Activated effector memory CD4-positive, alpha-beta T cell treated with Interleukin-2 at 50 U/mL for 16 hours (primary cell): ENCODE measurements around the gene VPREB3.

Experiments
- DNase-seq: peaks from one replicate; pipeline ENCODE4 v3.0.0-alpha.2; 2020

Gene VPREB3

DNA sequence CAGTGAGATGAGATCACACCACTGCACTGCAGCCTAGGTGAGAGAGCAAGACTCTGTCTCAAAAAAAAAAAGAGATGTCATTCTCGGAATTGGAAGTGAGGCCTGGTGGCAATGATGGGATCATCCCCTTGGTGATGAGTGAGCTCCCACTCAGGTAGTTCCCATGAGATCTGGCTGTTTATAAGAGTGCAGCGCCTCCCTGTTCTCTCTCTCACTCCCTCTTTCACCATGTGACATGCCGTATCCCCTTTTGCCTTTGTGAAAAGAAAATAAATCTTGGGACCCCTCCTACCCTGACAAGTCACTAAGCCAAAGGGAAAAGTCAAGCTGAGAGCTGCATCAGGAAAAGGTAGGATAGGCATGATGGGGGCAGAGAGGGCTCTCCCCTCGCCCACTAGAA lies 32.1 kb downstream of the VPREB3 start:
- DNase-seq = no peak

GRCh38 chr22:23720855-23721254 lies 33.4 kb downstream of the VPREB3 start:
- no peak for DNase-seq

DNA sequence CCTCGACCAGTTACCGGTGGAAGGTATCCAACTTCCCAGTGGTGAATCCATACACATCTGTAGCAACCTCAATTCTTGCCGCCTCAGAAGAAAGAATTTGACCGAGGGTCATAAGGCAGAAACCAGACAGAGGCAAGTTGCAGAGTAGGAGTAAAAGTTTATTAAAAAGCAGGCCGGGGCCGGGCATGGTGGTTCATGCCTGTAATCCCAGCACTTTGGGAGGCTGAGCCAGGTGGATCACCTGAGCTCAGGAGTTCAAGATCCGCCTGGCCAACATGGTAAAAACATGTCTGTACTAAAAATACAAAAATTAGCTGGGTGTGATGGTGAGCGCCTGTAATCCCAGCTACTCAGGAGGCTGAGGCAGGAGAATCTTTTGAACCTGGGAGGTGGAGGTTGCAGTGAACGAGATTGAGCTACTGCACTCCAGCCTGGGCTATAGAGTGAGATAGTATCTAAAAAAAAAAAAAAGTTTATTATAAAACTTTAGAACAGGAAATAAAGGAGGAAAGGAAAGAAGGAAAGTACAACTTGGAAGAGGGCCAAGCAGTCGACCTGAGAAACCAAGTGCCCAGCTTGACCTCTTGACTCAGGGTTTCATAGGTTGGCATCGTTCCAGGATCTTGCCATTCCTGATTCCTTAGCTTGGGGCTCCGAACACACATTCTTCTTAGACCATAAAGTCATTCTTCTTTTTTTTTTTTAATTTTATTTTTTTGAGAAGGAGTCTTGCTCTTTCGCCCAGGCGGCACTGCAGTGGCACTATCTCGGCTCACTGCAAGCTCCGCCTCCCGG lies 35.7 kb downstream of the VPREB3 start:
- DNase-seq = no peak

DNA sequence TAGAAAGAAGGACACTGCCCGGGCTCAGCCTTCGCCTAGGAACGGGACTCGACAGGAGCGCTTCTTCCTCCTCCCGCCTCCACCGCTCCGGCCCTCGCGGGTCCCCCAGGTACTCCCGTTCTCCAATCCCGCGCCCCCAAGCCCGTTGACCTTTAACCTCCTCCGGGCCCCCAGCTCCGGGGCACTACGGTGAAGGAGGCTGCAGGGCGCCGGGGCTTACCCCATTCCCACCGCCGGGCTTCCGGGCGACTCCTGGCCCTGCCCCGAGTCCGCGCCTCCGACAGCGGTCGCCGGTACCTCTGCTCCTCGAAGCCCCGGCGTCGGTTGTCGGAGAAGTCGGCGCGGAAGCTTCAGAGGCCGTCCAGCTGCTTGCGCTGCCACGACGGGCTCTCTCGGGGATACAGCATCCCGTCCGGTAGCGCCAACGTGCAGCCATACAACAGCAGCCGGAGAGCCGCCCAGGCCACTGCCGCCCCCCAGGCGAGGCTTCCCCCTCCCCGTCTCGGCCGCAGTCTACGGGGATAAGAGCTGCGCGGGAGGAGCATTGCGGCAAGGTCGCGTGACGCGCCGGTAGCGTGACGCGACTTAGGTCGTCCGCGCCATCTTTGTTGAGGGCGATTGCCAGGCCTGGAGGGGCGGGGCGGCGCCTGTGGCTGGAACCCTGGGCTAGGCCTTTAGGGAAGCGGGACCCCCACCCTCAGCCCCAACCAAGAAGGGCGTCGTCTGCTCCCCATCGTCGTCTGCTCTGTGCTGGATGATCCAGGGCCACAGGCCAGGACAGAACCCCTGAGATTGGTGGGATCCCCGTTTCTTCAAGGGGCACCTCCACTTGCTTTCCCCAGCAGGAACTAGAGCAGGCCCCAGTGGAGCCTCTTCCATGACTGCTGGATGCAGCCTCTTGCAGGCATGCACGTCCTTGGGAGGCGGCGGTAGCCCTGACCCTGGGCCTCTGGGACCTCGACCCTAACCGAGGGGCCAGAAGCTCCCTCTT lies 37.1 kb downstream of the VPREB3 start:
- peak; percentile 70 for DNase-seq

- no peak for DNase-seq
Observed at GRCh38 chr22:23715806-23716375, 38.3 kb downstream of the VPREB3 start.

GRCh38 chr22:23714596-23715578 lies 39.3 kb downstream of the VPREB3 start:
- no peak for DNase-seq

- DNase-seq = no peak
Observed at GRCh38 chr22:23713696-23714595, 40.3 kb downstream of the VPREB3 start.

DNA sequence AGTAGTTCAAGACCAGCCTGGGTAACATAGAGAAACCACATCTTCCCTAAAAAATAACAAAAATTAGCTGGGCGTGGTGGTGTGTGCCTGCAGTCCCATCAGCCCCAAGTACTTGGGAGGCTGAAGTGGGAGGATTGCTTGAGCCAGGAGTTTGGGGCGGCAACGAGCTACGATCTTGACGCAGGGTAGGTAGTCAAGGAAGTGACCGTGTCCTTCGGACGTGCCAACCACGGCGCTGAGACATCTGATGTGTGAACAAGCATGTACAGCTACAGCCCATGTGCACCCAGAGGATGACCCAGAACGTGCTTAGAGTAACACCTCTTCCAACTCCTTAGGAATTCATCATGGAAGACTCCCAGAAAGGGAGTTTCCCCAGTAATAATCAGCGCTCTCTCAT lies 42.0 kb downstream of the VPREB3 start:
- DNase-seq = no peak

- DNase-seq = no peak
Observed at GRCh38 chr22:23709107-23709506, 45.1 kb downstream of the VPREB3 start.

DNA sequence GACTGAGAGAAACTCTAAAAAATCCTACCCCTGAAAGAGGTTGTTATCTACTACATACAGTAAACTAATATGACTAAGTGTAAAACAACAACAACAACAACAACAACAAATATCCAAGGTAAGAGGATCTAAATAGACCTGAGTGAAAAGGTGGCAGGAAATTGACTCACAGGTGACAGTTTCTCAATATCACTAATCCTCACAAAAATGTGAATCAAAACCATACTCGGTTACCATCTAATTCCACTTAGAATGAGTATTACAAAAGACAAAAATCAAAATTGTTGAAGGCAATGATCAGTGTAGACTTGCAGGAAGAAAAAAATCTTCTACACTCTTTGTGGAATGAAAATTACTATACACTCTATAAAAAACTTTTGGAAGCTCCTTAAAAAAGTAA lies 46.0 kb downstream of the VPREB3 start:
- no peak for DNase-seq

DNA sequence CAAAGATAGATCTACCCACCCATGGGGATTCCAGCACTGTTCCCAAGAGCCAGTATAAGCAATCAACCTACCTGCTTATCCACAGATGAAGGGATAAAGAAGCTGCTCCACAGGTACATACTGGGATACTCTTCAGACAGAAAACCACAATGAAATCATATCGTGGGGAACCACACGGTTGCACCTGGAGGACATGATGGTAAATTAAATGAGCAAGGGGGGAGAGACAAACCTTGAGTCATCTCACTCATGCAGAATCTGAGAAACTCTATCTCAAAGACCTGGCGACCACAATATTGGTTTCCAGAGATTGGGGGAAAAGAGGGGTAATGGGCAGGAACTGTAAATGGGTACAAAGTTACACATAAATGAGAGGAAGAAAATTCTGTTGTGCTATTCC lies 48.9 kb downstream of the VPREB3 start:
- no peak for DNase-seq

DNA sequence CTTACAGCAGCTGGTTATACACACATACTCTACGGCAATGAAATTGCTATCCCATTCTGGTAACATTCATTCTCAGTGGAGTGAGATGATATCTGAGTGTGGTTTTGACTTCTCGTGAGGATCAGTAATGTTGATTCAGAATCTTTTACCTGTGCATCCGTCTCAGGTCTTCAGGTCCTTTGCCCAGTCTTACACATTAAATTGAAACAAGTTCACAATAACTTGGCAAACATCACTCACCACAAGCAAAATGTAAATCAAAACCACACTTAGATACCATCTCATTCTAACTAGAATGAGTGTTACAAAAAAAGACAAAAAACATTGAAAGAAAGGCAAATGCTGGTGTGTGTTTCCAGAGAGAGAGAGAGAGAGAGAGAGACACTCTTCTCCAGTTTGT lies 49.4 kb downstream of the VPREB3 start:
- no peak for DNase-seq

- DNase-seq = no peak
Observed at GRCh38 chr22:23704062-23704461, 50.2 kb downstream of the VPREB3 start.
